HG03103 (cell line): ENCODE data around the gene C6orf132.
"Not testable (repeated sequence)": the region's sequence is repeated elsewhere in the genome, so short reads cannot be mapped to it uniquely, and the experiment has no call there.

Experiments
- ATAC-seq: cut with Tn5 transposase; IDR thresholded peaks from one replicate; pipeline ENCODE4 v1.9.1; 2021; ENCODE audit warnings: low read depth; ENCODE audit not compliant: unreplicated experiment

The C6orf132 gene

GRCh38 chr6:42163981-42164380 is 21.6 kb upstream of the C6orf132 start:
- no peak for ATAC-seq

- ATAC-seq = no peak
Measured at GRCh38 chr6:42162812-42163211, 20.4 kb upstream of the C6orf132 start.

- ATAC-seq = no peak
Measured at GRCh38 chr6:42162384-42162783, 20.0 kb upstream of the C6orf132 start.

GRCh38 chr6:42159431-42160024 is 17.1 kb upstream of the C6orf132 start:
- no peak for ATAC-seq

GRCh38 chr6:42158631-42159030 is 16.2 kb upstream of the C6orf132 start:
- ATAC-seq = no peak

GRCh38 chr6:42158011-42158410 is 15.6 kb upstream of the C6orf132 start:
- no peak for ATAC-seq

- ATAC-seq = no peak
Measured at GRCh38 chr6:42156638-42157037, 14.2 kb upstream of the C6orf132 start.

GRCh38 chr6:42155293-42155692 is 12.9 kb upstream of the C6orf132 start:
- ATAC-seq = no peak

- ATAC-seq = no peak
Measured at GRCh38 chr6:42154461-42155209, 12.2 kb upstream of the C6orf132 start.

GRCh38 chr6:42153921-42154320 is 11.5 kb upstream of the C6orf132 start:
- ATAC-seq = no peak

- ATAC-seq = not testable (repeated sequence)
Measured at GRCh38 chr6:42152528-42153213, 10.3 kb upstream of the C6orf132 start.

GRCh38 chr6:42152024-42152423 is 9.6 kb upstream of the C6orf132 start:
- no peak for ATAC-seq

GRCh38 chr6:42150254-42150653 is 7.8 kb upstream of the C6orf132 start:
- no peak for ATAC-seq

GRCh38 chr6:42148058-42148457 is 5.6 kb upstream of the C6orf132 start:
- ATAC-seq = no peak

GRCh38 chr6:42147138-42147562 is 4.7 kb upstream of the C6orf132 start:
- no peak for ATAC-seq

- ATAC-seq = no peak
Measured at GRCh38 chr6:42141603-42142117, 760 bp downstream of the C6orf132 start.

GRCh38 chr6:42140756-42141602 is 1.4 kb downstream of the C6orf132 start:
- no peak for ATAC-seq

- no peak for ATAC-seq
Measured at GRCh38 chr6:42140032-42140431, 2.4 kb downstream of the C6orf132 start.

- ATAC-seq = no peak
Measured at GRCh38 chr6:42138630-42139619, 3.5 kb downstream of the C6orf132 start.
